Stimulated activated CD4-positive, alpha-beta T cell treated with anti-CD3 and anti-CD28 coated beads, Interleukin-1b, Interleukin-23, amount 100 ng/mL, for 4 hours (primary cell): ENCODE results near the gene MOB3B.

Source experiments
- DNase-seq, 2 donors: peaks; one replicate each; pipeline ENCODE4 v3.0.0-alpha.2; 2020; ENCODE audit warnings: low read depth in 2 of 2

Gene MOB3B

DNA sequence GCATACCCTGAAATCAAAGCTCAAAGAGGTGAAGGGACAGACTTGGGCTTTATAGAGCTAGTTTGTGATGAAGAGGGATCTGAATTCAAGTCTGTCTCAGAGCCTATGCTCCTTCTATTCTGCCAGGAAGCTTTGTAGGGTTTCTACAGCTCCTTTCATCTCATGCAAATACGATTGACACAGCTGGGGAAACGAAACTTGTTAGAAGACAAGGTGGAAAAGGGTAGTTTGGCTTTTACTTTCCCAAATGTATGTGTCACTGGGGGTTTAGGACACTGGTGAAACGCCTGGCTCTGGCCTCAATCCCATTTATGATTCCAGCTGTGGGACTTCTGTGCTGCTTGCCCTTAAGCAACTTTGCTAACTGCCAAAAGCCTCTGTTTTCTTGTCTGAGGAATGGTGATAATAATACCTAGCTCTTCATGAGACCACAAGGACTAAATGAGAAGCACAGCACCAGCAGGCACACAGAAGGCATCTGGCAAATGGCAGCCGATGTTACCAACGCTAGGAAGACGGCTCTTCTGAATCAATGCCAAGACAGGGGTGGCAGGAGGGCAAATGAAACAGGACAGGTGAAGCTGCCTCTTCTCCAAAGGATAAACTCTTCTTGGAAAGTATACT, 162.3 kb downstream of the MOB3B start:
- DNase-seq: no peak

DNA sequence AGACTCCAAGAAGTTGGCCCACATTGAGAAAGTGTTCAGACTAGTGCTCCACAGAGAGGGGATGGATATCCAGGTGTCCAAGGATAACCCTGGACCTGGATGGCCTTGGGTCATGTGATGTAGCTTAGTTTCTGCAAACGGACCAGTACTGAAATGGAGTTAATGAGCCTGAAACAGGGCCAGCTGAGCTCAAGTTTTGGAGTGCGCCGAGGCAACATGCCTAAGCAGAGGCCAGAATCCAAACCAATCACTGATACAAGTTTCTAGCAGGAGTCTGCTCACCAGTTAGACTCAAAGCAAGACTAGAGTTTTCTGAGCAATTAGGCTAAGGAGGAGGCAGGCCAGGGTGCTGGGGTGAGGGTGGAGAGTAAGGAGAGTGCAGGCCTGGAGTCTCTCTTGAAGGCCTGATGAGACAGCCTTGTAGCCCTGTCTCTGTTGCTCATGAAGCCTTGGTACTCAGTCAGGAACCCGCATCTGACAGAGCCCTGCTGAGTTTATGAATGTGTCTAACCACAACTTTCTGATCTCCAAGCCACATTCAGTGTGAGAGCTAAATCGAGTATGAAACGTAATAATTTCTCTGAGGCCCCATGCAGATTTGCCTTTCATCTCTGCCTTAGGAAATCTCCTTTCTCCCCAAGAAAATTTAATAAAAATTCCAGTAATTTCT, 163.8 kb downstream of the MOB3B start:
- peak in 1 of 2 donors; percentile 6 for DNase-seq

DNA sequence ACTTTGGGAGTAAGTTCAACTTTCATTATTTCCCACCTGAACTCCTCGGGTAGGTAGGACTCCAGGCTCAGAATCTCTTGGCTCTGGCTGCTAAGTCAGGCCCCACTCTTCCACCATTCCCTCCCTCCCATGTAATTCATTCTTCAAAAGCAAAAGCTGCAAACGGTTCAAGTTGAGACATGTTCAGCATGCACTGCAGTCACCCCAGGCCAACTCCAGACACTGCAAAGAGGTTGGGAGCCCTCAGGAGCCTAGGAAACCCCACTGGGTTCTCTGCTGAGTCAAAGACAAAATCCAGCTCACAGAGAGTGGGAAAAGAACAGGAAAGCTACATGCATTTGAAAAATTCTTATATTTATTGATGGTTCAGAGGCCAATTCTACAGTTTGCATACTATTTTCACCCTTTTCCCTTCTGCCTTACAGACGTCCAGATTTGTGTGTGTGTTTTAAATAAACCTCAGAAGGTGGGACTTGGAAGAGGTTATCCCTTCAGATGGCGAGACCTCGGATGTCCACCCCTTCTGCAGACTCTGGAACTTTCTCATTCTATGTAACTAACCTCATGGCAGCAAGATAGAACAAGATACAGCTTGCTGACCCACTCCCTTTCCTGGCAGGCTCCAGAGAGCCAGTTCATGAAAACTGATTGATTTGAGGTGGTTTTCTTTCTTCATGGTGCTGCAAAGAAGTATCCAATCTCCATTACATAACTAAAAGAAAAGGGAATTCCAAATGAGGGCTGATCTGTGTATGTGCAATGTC, 167.0 kb downstream of the MOB3B start:
- no peak for DNase-seq

GRCh38 chr9:27361492-27361891, 168.1 kb downstream of the MOB3B start:
- DNase-seq: no peak

DNA sequence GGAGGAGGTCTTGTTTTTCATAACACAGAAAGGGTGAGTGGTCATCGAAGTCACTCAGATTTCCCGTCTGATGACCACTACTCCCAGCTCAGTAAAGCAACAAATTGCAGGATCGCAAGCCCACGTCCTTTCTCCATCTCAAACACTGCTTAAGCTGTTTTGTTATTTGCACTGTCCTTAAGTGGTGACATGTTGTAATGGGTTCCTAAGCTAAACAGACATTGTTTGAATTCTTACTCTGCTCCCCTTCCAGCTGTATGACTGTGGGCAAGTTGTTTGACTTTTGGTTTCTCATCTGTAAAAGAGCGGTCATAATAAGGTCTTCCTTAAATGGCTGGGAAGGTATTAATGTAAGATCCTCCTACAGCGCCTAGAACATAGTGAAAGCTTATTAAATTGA, 169.9 kb downstream of the MOB3B start:
- no peak for DNase-seq

- DNase-seq: no peak
Observed at GRCh38 chr9:27358007-27358406, 171.6 kb downstream of the MOB3B start.

DNA sequence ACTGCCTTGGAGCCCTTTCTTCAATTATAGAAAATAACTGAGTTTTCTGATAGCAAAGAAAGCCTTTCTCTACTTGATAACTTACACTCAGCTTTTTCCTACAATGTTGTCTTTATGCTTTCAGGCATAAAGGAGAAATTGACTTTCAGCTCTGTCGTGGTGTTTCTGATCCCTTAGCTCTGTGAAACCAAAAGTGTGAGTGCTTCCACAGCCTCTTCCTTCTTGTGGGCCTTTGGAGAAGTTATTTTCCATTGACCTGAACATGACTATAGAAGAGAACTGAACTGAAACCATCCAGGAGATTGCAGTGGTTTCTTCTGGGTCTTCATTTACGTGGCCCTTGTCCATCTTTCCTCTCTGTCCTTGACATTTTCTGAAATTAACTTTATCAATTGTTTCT, 173.2 kb downstream of the MOB3B start:
- no peak for DNase-seq

DNA sequence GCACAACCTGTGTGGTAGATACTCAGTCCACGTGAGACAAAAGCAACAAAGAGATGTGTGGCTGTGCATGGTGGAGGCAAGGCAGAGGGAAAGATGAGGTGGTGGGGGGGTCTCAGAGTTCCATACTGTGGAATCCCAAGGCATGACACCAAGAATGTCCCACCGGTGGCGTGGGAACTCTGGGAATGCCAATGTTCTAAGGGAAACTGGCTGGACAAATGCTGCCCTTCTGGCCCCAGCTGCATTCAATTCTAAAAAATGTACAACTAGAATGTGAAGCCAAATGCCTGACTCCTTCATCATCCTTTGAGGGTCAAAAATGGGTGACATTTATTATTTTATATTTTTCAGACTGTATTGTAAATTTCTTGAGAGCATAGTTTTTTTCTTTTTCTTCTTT, 174.4 kb downstream of the MOB3B start:
- no peak for DNase-seq

DNA sequence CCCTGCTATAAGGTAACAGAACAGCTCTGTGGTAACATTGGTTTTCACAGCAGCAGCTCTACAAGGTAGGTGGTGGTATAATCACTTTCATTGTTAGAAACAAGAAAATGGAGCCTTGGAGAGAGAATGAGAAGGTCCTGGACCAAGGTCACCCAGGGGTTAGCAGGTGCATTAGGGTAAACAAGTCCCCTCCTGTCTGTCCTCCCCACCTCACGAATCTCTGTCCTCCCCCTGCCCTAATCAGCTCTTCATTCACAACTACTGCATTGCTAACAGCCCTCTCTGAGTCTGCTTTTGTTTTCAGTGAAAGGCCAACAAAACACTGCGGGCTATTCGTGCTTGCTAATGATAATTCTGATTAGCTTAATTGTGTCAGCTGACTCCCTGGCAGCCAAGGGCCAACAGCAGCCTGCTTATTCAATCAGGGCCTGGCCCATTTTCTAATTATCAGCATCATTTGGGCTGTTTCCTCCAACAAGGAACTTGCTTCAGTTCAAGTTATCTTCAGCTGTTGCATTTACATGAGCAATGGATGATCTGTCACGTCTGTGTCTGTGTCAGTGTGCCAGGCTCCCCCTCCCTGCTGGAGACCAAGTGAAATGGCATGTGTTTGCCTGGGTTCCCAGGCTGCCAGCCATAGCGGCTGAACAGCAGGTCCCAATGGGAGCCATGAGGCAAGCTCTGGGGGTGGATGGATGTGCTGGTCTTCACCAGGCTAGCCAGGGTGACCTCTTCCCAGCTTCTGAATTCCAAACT, 176.0 kb downstream of the MOB3B start:
- DNase-seq: no peak

- DNase-seq: no peak
Observed at GRCh38 chr9:27353166-27353473, 176.5 kb downstream of the MOB3B start.

DNA sequence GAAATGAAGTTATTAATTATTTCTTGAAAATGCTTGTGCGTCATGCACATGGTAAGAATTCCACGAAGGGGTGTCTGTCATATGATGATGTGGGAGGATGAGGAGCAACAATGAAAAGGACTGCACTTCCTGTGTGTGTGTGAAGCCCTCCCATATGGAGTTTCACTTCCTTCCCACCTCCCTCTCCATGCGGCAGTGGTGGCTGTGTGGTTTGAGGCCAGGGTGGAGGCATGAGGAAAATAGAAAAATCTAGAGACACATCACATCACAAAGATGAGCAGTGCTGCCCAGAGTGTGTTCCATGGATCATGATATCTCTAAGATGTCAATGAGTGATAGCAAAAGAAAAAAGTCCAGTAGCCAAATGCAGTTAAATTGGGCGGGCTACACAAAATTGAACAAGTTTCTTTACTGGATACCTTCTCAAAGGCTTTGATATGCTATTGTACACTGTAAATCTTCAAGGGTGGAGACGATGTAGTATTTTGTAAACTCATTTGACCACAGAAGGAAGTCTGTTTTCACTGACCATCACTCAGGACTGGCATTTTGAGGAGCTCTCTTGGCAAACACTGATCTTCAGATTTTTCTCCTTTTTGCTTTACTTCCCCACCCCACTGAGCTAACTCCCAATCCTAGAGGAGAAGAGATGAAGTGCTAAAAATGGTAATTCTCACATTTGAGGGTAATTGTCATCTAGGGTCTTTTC, 177.0 kb downstream of the MOB3B start:
- DNase-seq: no peak

DNA sequence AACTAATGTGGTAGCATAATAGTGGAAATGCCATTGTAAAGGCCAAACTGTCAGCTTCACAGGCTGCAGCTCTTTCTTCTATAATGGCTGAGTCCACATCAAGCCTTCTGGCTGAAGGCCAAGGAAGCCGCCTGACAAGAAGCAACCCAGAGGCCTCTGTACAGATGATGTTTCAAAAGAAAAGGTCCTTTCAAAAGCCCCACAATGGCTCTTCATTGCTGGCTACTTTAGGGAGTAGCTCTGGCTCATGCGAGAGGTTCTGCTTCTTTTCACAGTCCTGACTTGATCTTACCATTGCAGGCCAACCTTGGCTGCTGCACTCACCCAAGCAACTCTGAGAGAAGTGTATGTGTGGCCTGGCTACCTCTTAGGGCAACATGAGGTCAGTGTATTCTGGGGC, 178.2 kb downstream of the MOB3B start:
- DNase-seq: no peak

- DNase-seq: no peak
Observed at GRCh38 chr9:27350382-27350976, 179.1 kb downstream of the MOB3B start.

- DNase-seq: no peak
Observed at GRCh38 chr9:27349698-27350080, 179.9 kb downstream of the MOB3B start.

DNA sequence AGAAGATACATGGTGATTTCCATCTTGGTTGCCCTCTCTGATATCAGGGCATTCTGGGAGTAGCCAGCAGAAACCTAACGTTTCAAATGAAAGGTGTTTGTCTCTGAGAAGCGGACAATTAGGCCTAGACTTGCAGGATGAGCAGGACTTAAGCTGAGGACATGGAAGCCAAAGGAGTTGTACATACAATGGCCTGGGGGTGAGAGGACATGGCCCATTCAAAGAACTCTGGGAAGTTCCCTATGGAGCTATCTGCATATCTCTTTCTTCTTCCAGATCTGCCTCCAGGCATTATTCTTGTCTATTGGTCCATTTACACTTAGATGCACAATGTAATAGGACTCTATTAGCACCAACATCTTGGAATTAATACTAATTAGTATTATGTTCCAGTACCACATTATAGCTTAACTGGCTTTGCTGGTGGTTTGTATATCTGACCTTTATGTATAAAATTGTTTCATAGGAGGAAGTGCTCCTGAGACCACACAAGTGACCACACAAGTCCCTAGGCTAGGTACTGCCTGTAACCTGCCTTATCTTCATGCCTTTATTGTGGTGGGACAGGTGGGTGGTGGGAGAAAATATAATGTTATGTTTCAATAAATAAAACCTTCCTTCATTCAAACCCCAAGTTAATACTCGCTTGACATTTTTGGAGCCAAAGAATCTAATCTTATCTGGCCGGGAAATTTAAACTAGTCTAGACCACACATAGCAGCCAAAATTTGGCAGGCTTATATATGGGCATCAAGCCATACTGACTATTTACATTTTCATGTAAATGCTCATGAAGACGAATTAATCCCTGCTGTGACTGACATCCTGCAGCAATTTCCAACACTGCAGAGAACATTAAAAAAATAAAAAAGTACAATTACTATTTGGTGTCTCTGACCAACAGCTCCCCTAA, 180.6 kb downstream of the MOB3B start:
- DNase-seq: no peak

DNA sequence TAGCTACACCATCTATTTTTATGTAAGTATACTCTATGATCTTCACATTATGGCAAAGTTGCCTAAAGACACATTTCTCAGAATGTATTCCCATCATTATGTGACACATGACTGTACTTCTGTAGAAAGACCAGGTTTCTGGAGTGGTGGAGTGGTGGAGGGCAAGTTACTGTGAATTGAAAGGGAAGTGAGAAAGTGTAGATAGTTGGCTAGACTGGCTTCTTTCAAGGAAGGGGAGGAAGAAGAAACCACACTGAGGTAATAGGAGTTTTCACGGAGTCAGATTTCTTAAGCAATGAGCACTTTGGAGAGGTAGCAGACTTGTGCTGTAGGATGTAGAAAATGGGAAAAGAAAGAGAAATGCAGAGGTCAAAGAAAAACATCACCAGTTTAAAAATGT, 181.7 kb downstream of the MOB3B start:
- no peak for DNase-seq

DNA sequence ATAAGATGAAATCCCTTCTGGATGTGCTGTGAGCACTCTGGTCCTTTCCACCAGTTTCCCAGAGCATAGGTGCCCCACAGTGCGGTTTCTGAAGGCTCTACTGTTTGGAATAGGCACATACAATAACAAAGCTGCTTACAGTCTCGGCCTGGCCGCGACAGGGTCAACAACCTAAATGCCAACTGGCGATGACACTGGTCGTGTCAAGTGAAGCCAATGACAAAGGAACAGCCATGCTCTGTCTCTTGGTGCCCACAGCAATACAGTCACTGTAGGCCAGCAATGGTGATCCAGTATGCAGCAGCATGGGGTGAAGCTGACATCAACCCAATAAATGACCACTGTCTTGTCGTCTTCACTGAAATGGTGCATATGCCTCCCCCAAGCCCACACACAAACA, 184.8 kb downstream of the MOB3B start:
- DNase-seq: no peak

DNA sequence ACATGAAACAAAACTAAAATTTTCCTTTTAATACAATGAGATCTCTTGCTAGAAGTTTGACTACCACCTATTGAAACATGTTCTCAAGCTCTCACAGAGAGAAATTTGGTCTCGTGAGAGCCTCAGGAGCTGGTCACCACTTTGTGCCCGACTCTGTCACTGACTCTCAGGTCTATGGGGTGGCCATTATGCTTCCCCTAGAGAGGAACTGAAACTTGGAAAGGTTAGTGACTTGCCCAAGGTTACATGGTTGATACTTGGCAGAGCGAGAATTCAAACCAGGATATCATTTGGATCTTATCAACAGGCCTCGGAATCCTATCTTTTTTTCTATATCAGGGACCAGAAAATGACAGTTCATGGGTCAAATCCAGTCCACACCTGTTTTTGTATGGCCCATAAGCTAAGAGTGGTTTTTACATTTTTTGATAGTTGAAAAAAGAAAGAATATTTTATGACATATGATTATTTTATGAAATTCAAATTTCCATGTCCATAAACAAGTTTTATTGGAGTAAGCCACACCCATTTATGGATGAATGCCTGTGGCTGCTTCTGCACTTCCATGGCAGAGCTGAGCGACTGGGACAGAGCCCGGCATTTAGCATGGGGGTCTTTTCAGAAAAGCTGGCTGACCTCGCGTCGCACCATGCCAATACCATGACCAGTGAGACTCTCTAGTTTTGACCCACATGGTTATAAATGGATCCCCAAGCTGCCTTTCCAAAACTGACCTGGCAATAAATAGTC, 187.9 kb downstream of the MOB3B start:
- DNase-seq: no peak

DNA sequence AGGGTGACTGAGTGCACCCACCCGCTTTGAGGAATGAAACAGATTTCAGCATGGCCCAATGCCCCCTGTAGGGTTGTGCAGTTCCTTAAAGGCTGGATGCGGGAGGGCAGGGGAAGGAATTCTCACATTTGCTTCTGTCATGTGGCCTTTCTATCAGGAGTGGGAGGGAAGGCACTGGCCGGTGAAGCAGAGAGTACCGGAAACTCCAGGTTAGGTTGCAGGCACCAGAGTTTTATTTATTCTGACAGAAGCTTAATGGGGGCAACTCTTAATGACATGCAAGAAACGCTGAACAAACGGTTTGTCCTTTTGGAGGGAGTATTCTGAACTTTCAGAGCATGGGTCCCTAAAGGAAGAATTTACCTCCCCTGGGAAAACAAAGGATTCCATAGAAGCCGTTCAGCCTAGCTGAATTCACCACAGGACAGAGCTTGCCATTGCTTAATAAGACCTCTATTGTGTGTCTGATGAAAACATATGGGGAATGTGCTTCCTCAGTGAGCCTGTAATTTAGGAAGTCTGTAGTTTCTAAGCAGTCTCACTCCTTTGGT, 188.6 kb downstream of the MOB3B start:
- DNase-seq: no peak
